Left lobe of liver (tissue), 2 donors: ENCODE results near the gene JMY. TPM values are rescaled to one million over a fixed set of nuclear protein-coding genes. Genes with fewer than 3 reads are reported as not detected.
A peak's percentile ranks its signal among the peaks of the same experiment; 100 is the strongest.

Experiments used
- ATAC-seq: fragments of 200-7000 bp; cut with Tn5 transposase; one replicate; pipeline ENCODE4 v1.9.1; 2020; ENCODE audit warnings: mild to moderate bottlenecking, moderate library complexity
- DNase-seq: peaks from one replicate; pipeline ENCODE4 v3.0.0-alpha.2; 2020; ENCODE audit warnings: low spot score
- total RNA-seq: library from RNA; stranded (reverse); gene quantifications from one replicate; pipeline ENCODE4 v1.2.1, GENCODE V29; 2021
- donor health status: DM: no; HTN: no; CAD: no; lungs with moderate emphysema.
- donor health status: DM: no; HTN: yes; CAD: no.

JMY gene
- total RNA-seq, 1 donor from 2014 or later: 5.5 TPM

DNA sequence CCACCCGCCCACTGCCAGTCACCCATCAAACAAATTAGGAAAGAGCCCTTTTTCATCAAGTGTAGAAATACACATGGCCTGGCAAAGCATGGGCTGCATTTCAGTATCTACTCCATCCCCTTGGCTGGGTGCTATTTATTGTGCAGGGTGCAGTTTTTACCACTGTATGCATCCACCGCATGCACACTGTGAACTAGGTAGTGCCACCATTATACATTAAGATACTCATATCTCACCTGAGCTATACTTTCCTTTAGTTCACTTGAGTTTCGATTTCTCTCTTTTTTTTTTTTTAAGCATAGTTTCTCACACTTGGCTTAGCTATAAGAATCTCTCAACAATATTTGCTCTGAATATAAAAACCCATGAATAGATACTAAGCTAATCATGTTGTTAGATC lies 49.4 kb downstream of the JMY start:
- DNase-seq: no peak
- ATAC-seq: no peak

DNA sequence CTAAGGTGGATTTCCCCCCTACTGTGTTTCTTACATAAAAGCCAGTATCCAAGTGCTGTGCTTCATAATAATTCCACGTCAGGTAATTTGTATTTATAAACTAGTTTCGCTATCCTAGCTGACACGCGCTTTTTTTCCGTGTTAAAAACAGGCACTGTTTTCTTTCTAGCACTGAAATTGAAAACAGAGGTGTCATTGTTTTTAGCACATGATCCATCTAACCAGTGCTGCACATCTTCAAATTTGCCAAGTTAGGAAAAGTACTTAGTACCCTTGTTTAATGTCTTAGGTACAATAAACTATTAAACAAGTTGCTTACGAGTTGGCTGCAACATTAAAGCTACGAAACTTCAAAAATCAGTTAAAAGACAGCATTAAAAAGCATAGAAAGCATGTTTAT lies 49.9 kb downstream of the JMY start:
- DNase-seq (no peak), ATAC-seq (no peak)

DNA sequence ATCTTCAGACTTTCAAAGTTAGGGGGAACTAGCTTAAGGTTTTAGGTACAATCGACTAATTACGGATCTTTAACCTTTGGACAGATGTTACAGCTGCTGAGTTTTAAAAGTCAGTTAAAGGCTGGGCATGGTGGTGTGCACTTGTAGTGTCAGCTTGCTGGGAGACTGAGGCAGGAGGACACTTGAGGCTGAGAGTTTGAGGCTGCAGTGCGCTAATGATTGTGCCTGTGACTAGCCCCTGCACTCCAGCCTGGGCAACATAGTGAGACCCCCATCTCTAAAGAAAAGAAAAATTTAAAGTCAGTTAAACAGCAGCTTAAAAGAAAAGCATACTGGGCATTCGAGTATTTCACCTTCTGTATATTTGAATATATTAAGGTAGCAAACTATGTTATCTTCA lies 51.4 kb downstream of the JMY start:
- ATAC-seq: no peak

DNA sequence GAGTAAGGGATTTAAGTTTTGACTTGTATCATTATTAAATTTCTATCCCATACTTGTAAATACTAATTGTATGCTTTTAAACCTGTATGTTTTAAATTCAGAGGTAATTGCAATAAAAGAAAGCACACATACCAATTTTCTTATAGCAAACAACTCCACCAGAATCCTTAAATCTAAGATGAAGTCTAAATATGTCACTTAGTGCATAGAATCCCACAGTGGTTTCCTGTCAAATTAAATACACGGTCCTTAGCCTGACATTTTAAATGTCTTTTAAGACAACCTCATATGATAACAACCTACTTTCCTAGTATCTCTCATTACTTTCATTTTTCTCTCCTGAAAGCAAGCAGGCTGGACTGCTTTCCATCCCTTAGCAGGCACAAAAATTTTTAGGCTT lies 52.0 kb downstream of the JMY start:
- ATAC-seq (no peak), DNase-seq (no peak)

More for the DNA sequence above, 51.4 kb downstream of the JMY start:
- DNase-seq: no peak

DNA sequence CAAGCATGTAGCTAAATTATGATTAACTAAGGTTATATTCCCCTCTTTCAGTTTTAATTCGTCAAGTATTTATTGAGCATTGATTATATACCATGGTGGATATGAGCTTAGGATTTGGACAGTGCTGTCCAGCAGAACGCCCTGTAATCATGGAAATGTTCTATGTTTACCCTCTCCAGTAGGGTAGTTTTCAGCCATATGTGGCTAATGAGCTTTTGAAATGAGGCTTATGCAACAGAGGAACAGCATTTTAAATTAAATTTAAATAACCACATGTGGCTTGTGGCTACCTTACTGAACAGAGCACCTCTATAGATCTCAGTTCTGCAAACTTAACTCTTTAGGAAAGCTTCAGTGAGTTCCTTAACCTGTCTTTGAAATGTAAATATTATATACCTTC lies 59.1 kb downstream of the JMY start:
- ATAC-seq: no peak

DNA sequence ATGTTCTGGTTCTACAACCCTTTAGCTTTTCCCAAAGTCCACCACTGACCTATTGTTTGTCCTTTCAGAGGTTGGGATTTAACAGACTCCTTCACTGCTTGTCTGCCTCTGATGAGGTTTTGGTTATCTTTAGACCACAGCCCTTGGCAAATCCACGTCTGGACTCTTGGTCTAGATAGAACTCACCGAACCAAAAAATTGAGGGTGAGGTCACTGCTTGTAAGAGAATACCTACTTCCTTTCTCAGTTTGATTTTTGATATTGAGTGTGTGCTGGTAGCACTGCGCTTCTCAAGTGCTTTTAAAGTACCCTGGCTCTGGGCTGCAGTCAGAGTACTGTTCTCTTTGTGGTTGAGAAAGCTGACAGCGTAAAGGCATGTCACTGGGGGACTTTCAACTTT lies 61.7 kb downstream of the JMY start:
- no peak for ATAC-seq
- no peak for DNase-seq

More for the DNA sequence above, 59.1 kb downstream of the JMY start:
- no peak for DNase-seq

DNA sequence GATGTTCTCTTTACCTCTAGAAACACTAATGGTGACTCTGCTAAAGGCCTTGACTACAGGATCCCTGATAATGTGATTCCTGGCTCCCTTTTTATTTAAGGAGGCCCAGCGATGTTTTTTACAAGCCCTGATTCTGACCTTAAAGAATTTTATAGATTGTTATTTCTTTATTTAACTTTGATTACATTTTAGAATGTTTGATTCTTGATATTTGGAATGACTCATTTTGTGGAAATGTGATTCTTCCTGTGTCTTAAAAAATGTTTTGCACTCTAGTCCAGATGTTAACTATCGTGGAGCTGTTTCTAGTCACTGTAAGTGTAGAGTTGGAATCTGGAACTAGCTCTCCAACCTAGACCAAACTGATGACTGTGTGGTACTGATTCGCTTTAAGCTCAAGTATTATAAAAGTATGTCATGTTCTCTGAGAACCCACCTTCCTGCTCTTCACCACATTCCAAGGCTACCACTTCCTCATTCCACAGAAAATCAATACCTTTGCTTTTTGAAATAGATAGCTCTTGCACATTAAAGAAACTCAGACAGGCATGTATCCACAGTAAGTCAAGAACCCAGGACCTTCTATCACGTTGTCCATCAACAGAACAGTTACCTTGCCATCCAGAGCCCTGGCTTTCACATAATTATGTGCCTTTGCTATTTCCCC lies 65.2 kb downstream of the JMY start:
- DNase-seq (no peak), ATAC-seq (no peak)

DNA sequence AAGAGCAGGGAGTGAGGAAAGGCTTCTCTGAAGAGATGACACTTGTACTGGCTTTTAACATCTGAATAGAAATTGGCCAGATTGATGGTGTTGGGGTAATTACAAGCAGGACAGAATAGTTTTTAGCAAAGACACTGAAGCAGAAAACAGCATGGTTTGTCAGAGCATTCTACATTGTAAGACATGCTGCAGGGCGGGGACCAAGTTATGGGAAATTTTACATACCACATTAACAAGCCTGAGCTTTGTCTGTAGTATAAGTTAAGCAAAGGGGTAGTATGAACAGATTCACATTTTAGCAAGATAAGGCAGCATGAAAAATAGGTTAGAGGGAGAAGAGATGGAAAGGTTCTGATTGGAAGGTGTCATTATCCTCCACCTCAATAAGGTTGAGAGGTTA lies 66.5 kb downstream of the JMY start:
- DNase-seq: no peak
- no peak for ATAC-seq

DNA sequence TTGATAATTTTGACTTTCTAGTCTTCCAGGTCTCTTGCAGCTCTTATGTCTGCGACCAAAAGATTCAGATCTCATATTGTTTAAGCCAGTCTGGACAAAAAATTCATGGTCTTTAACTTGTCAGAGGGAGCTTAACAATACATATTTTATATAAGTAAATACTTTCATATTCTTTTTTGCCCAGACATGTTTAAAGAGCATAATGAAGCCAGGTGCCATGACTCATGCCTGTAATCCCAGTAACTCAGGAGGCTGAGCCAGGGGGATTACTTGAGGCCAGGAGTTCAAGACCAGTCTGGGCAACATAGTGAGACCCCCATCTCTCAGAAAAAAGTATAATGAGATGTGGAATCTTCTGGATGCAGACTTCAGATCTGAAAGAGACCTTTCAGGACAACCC lies 69.8 kb downstream of the JMY start:
- DNase-seq: no peak
- ATAC-seq: no peak

DNA sequence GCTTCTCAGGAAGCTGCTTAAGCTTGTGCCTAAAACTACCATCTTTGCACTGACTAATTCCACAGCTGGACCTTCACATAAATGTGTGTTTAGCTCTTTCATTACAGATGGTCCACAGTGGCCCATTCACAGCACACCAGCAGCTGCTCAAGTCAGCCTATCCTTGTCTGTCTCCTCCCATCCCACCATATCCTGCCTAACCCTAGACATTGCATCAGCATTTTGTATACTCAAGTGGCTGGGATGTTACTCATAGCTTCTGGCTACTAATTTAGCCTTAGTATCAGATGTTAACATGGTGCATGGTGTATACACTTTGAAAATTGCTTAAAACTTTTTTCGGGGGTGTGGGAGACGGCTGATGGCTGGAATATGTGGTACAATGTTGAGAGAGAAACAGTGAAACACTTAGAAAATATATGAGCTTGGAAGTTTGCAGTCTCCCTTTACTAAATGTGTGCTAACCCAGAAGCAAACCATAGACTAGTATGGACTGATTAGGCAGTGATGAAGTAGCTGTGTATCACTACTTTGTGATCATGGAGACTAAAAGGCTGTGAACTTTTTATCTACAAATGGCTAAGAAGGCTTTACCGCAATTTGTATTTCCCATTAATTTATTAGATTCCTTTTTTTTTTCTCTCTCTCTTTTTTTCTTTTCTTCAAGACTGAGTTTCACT lies 83.1 kb downstream of the JMY start:
- DNase-seq (no peak), ATAC-seq (no peak)

DNA sequence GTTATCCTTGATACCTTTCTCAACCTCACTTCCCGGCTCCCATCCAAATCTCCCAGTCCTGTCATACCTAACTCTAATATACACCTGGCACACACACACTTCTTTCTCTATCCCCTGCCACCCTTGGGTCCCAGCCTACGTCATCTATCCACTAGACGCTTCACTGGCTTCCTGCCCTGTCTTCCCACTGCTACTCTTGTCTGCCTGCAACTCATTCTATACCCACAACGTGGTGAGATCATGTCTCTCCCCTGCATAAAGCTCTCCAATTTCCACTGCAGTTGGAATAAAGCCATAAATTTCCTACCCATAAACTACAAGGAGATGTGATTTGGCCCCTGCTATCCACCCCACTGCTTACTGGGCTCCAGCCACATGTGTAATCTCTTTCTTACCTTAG lies 93.5 kb downstream of the JMY start:
- DNase-seq (no peak), ATAC-seq (no peak)

DNA sequence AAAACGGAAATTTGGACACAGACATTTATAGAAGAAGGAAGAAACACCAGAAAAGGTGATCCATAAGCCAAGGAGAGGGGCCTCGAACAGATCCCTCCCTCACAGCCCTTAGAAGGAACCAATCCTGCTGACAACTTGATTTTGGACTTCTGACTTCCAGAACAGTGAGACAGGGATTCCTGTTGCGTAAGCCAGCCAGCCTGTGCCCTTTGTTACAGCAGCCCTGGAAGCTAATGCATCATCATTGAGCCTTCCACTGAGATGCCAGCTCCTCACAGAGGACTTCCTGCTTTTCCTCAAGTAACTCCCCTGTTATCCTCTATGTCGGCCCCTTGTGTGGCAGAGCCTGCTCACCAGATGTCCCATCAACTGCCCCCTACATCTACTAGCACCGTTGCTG lies 94.1 kb downstream of the JMY start:
- ATAC-seq (peak; percentile 49), DNase-seq (no peak)

DNA sequence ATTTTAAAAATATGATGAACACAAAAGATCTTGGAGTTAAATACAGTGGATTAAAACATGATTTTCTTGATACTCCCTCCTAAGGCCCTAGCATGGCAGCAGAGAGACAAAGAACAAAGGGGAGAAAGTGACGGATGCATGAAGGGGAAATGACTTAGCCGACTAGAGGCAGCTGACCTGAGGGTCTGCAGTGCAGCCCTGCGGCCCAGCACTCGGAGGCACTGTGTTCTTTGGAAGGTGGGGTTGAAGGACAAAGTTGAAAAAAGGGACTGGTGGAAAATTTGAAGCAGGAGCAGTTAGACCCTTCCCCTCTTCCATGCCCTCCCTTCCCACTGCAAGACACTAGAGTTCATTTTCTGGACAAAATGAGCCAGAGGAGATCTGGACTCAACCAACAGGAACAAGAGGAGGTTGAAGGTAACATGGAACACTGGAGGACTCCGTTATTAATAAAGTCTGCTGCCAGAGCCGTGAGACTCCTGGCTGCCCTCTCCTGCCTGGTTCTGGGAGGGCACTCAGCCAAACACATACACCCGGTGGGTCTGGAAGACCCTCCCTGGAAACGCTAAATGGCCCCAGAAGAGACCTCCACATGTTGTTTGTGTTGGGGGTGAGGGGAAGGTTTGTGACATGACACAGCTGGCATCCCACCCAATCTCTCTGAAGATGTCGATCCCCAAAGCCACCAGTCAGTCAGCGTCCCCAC lies 98.1 kb downstream of the JMY start:
- DNase-seq (no peak), ATAC-seq (no peak)

DNA sequence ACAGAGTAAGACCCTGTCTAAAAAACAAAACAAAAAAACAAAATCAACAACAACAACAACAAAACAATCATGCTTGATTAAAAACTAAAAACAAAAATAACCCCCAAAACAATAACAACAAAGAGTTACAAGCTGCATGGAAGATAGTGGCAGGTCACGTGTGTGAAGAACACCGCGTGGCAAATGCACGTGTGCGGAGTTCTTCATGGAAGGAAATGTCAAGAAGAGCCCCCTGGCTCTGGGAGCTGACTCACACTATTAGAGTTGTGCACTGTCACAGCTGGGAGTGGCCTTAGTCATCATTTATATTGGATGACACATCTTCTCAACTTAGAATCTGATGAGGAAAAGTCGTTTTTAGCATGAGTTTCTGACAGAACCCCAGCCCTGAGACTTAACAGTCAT lies 110.5 kb downstream of the JMY start:
- no peak for ATAC-seq
- no peak for DNase-seq

DNA sequence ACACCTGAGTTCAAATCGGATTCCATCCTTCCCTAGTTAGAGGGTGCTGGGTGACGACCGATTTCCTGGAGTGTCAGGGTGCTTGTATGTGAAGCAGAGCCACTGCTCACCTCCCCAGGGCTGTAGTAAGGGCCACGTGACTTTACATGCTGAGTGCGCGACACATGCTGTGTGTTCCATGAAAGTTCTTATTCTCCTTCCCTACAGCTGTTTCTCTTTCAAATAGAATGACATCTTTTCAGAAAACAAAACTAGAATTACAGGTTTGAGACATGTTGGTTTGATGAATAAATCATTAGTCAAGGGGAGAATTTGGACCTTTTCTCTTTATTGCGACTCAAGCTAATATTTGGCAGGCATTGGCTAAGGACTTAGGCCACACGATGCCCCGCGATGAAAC lies 113.1 kb downstream of the JMY start:
- DNase-seq (no peak), ATAC-seq (no peak)

DNA sequence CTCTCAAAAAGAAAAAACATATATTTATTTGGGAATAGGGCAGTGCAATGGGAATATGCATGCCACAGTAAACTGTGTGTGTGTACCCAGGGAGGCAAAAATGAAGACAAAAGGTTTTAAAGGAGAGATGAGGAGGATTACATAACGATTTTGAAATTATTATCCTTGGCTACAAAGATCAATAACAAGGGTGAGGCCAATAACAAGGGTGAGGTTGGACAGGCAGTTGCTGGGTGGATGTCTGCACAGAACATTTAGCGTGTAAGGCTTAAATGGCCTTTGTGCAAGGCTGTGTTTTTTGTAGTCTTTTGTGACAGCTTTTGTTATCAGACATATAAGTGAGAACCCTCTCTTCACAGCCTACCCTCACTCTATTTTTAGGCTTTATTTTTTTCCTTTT lies 114.0 kb downstream of the JMY start:
- ATAC-seq: no peak
- no peak for DNase-seq

DNA sequence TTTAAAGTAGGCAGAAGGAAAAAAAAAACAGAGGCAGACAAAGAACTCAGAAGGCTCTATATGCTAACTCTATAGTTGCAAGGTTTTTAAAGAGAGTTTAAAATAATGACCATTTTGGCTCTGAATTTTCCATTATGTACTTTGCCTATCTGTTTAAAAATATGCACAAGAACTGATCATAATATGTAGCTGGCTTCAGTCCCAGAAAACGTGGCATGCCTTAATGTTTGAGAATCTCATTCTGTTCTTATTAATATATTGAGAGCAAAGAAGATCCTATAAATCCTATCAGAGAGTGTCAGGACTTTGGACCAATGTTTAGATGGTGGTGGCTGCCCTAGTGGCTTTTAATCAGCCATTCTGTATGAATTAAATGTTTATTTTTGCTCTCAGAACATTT lies 121.5 kb downstream of the JMY start:
- no peak for ATAC-seq

More for the DNA sequence above, 121.5 kb downstream of the JMY start:
- no peak for DNase-seq

Other genes with a start within 250 kb of the JMY start
- 119 TPM for gene DMGDH, start 166.5 kb upstream of the JMY start, total RNA-seq
- gene BHMT2, start 166.4 kb upstream of the JMY start, total RNA-seq: 374 TPM
- gene BHMT, start 124.3 kb upstream of the JMY start, total RNA-seq: 957 TPM